Lower leg skin (tissue), 3 donors: ENCODE results near the gene GSN.

Experiments
- POLR2A ChIP-seq, 2 donors: fragments of 450-650 bp; IDR thresholded peaks; one replicate each; pipeline ENCODE4 v1.6.1; 2016 to 2017; ENCODE audit warnings: antibody characterized with exemption in 2 of 2, mild to moderate bottlenecking in 1 of 2, moderate library complexity in 1 of 2
- TF ChIP-seq, protein P1 (sequence below), 3 donors: fragments of 450-650 bp; IDR thresholded peaks; one replicate each; pipeline ENCODE4 v1.5.1; 2016; ENCODE audit warnings: antibody characterized with exemption in 3 of 3, mild to moderate bottlenecking in 3 of 3, moderate library complexity in 2 of 3

DNA sequence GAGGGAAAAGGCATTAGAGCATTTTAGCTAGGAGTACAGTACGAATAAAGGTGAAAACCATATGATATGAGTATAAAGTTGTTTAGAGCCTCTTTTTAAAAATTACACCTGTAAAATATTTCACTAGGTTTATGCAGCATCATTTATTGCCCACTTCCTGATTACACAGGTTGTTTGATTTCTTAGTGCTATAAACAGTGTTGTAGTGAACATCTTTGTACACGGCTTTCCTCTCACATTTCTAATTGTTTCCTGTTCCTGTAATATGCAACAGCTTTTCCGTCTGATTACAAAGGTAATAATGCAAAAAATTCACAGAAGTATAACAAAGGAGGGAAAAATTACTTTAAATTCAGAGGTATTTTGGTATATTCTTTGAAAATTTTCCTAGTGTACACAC, 89.0 kb downstream of the GSN start:
- TF ChIP-seq, protein P1, sequence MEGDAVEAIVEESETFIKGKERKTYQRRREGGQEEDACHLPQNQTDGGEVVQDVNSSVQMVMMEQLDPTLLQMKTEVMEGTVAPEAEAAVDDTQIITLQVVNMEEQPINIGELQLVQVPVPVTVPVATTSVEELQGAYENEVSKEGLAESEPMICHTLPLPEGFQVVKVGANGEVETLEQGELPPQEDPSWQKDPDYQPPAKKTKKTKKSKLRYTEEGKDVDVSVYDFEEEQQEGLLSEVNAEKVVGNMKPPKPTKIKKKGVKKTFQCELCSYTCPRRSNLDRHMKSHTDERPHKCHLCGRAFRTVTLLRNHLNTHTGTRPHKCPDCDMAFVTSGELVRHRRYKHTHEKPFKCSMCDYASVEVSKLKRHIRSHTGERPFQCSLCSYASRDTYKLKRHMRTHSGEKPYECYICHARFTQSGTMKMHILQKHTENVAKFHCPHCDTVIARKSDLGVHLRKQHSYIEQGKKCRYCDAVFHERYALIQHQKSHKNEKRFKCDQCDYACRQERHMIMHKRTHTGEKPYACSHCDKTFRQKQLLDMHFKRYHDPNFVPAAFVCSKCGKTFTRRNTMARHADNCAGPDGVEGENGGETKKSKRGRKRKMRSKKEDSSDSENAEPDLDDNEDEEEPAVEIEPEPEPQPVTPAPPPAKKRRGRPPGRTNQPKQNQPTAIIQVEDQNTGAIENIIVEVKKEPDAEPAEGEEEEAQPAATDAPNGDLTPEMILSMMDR (IDR thresholded peaks at IDR 0.05) = no peak
- no peak for TF ChIP-seq POLR2A (IDR thresholded peaks at IDR 0.05)
